Inflammatory macrophage treated with lipopolysaccharide for 4 hours (primary cell): ENCODE measurements around the gene ASTN2.
"Not testable (repeated sequence)": the region's sequence is repeated elsewhere in the genome, so short reads cannot be mapped to it uniquely, and the experiment has no call there.

ENCODE experiments used
- DNase-seq: peaks from one replicate; pipeline ENCODE4 v3.0.0-alpha.2; 2020

The ASTN2 gene

DNA sequence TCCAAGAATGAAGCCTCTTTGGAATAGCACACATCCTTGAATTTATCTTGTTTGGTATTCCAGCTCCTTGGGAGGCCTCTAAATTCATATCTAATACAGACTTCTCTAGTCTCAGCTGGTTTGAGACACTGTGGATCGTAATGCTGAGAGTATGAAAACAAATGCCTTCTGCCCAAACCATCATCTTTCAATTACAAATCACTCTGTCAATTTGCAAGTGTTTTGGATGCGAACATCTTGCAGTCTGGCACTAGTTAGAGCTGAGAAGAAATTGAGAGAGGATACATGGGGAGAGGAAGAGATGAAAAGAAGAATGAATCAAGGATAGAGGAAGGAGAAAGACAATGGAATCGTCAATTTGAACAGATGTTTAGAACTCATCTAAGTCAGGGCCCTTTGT is 342.6 kb downstream of the ASTN2 start:
- no peak for DNase-seq

DNA sequence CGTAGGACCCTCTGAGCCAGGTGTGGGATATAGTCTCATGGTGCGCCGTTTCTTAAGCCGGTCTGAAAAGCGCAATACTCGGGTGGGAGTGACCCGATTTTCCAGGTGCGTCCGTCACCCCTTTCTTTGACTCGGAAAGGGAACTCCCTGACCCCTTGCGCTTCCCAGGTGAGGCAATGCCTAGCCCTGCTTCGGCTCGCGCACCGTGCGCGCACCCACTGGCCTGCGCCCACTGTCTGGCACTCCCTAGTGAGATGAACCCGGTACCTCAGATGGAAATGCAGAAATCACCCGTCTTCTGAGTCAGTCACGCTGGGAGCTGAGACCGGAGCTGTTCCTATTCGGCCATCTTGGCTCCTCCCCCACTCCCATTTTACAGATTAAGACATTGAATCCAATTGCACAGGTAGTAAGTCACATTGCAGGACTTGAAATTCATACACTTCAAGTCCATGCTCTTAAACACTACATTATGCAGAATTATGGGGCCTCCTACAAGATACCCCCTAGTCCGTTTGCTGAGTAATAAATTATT is 343.1 kb downstream of the ASTN2 start:
- not testable (repeated sequence) for DNase-seq

DNA sequence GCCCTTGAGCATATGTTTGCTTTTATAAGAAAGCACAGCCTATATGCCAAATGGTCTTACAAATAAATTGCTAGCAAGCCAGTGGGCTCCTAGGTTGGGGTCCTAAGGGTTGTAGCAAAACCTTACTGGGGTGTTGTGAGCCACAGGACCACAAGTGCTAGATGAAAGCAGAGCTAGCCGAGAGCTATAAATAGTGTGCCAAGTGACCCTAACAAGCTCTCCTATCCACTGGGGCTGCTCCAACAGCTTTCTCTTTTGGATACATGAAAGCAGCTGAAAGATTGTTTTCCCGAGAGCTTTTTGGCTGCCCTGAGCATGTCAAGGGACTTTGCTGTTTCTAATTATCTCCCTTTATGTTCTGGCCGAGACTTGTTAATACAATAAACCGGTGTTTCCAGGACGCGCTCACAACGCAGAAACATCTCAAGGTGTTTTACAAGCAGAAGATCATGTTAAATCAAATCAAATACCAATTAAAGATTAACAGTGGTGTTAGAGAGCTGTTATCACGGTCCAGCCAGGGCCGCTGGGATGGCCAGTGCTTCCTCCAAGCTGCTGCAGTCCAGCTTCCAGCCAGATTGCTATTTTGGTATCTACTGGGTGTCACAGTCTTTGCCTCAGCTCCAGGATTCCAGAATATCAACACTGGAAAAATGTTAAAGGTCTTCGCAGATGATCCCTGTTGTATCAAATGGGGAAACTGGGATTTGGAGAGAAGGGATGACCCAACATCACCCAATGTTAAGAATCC is 351.0 kb downstream of the ASTN2 start:
- no peak for DNase-seq

DNA sequence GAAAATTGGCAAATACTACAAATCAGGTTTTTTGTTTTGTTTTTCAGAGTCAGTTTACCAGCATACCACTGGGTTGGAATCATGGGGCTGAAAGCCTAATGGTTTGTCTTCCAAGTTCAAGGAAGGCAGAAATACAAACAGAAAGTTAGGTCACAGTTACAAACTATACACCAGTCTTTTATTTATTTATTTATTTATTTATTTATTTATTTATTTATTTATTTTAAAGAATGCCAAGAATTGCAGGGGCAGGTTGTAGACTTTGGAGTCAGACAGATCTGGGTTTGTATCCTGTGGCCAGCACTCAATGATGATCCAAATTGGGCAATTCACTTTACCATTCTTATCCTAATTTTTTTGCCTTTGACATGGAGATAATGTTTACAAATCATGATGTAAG is 353.9 kb downstream of the ASTN2 start:
- DNase-seq, result no peak

DNA sequence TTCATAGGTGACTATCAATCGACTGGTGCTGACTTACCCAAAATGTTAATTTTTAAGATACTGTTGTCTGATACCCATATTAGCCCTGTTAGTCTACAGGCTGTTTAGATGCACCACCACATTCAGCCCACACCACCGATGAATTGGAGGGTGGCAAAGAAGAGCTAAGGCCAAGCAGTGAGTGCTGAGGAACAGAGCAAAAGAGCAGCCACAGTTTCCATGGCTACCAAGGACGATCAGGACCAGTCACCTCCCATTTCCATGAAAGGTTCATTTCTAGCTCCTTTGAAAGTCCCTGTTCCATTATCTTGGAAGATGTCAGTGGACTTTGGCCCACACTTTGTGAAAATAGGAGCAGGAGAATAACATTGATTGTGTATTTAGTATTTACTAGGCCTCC is 364.9 kb downstream of the ASTN2 start:
- DNase-seq, result no peak

DNA sequence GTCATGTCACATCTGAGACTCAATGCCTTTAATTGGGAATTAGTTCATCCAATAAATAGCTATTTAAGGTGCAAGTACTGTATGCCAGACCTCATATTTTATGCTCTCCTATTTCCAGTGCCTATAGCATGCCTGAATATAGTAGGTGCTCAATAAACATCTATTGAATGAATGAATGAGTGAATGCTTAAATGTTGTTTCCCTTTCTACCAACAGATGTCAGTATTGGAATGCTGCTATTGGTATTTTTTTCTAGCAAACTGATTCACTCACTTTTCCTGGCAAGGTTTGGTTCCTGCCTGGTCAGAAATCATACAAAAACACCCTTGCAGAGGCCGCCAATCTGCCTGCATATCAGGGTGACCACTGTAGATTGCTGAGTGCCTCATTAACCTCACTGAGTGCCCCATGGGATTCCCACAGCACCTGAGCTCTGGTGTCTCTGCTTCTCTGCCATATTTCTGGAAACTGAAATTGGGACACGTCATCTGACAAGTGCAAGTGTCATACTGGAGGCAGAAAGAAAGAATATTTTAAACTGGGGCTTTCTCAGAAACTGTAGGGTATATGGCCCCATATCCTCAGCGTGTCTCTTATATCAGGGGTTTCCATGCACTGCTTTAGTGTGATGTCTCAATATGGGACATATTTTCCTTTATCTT is 368.1 kb downstream of the ASTN2 start:
- no peak for DNase-seq

DNA sequence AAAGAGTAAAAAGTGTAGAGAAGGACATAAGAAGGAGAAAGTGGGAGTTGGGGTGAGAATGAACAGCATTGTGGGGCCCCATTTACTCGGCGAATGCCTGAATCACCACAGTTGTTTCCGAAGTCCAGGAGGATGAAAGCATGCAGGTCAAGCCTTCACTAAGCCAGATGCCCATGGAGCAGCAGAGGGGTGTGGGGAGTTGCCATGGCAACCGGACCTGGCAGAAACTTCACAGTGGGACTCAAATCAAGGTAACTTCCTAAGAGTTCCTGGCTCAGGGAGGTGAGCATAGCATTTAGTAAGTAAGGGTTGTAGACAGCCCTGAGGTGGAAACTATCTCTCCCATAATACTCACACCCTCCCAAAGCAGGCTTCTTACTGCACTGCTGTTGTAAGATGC is 370.6 kb downstream of the ASTN2 start:
- DNase-seq, result no peak

DNA sequence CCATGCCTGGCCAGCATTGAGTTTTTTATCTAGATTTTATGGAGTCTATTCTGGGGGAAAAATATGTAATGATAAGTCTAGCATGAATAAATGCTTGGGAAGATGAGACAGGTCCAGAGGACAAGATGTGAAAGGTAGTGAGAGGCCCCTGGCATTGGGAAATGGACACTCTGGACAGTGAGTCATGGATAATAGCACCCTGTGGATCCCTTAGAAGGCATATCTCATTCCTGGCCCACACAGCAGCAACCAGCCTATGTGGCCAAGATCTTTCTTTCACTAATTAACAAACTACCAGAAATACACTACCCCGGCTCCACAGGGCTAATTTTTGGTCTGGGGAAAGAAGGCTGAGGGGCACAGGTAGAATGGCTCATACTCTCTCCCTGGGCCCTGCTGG is 371.7 kb downstream of the ASTN2 start:
- DNase-seq, result no peak

DNA sequence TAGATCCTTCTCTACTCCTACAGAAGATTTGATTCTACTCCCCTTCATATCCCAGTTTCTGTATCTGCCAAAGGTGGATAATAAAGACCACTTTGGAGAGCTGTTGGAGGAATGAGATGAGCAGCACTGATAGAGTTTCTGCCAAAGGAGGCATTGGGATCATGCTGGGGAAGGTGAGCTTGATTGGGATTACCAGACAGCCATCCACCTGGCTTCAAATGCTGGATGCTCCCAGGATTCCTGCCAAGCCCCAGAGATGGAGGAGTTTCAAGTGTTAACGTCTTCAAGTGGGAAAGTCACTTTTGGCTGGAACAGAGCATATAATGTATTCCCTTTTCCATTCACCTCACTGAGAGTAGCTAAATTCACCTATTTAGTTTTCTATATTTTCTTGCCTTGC is 379.3 kb downstream of the ASTN2 start:
- DNase-seq, result no peak

DNA sequence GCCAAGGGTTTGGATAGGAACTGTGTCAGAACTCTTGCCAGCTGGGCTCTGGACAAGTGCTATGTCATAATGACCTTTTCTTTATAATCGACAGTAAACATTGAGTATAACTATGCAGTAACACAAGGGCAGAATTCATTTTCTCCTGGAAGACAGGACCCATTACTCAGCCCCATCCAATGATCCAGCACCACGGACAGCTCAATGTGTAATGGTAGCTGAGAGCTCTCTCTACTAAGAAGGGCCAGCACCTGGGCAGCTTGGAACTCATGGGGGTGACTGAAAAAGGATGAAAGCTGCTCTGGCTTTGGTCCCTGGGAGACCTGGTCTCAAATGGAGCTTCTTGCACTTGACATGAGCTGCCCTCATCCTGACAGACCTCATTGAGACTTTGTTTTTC is 380.0 kb downstream of the ASTN2 start:
- DNase-seq, result no peak

DNA sequence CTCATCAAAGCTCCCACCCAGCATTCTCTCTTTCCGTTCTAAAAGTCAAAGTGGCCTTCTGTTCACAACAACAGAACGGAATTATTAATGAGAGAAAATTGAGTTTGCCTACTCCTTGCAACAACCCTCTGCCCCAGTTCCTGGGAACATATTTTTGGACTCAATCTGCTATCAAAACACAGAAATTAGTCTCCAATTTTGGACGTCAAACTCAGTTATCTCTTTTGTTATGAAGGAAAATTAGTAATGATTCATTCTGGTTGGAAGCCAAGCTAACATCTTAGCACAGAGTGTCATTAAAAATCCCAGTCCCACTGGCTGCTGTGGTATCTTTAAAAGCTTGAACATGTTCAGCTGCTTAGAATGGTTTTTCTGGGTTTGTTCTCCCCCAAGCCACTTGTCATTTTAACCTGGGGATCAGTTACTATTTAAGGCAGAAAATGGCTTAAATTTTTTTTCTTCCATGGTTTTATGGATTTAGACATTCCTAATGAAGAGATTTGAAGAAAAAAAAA is 384.5 kb downstream of the ASTN2 start:
- DNase-seq, result no peak

DNA sequence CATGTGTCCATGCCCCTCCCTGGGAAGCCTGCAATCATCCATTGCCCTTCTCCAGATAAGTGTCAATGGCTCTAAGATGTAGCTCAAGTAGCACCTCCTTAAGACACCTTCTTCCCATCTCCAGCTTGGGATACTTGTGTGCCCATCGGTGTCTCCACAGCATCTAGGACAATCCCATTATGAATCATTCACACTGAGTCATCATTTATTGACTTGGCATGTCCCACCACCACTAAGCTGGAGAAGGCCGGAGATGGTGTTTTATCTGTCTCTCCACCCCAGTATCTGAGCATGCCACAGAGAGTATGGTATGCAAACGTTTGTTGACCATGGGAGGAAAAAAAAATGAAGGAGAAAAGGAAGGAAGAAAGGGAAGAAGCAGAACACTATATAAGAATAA is 385.5 kb downstream of the ASTN2 start:
- DNase-seq, result no peak

DNA sequence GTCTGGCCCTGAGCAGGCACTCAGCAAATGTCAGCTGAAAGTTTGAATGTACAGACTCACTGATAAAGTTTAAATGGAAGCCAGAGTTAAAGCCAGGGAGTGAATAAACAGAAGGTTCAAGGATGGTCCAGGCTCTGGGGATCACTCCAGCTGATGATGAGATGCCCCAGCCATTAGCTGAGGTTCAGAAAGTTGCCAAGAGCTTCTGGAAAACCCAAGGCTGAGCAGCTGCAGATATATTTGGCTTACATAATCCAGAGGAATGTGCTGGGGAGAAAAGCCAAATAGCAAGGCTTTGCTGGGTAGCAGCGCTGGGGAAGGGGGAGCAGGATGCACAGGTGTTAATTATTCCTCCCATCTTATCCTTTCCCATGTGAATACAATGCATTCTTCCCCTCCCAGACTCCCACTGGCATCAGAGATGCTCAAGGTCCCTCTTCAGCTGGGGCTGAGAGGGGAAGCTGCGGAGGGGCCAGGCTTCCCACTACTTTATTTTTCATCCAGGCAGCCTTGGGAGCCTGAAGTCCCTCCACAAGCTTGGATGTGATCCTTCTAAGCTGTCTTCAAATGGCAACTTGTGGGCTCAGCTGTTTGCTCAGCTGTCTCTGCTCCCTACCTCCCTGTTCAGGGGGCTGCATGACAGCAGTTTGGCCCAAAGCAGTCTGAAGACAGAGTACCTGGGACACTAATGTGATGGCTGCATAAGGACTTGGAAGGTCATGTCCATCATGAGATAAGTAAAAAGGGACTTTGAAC is 386.6 kb downstream of the ASTN2 start:
- no peak for DNase-seq

DNA sequence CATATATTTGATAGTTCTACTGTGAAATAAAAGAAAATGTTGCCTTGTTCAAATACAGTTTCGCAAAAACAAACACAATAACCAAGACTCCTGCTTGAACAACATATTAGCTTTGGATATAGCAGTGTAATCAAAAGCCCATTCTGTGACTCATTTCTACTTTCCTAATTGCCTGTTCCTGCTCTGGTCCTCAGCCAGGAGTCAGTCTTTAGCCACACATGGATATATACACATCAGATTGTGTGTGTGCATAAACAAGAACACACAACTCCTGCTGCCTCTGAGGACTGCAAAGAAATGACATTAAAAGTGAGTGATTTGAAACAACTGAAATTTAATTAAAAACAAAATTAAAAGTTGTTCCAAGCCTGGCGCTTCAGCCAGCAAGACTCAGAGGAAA is 393.0 kb downstream of the ASTN2 start:
- no peak for DNase-seq

DNA sequence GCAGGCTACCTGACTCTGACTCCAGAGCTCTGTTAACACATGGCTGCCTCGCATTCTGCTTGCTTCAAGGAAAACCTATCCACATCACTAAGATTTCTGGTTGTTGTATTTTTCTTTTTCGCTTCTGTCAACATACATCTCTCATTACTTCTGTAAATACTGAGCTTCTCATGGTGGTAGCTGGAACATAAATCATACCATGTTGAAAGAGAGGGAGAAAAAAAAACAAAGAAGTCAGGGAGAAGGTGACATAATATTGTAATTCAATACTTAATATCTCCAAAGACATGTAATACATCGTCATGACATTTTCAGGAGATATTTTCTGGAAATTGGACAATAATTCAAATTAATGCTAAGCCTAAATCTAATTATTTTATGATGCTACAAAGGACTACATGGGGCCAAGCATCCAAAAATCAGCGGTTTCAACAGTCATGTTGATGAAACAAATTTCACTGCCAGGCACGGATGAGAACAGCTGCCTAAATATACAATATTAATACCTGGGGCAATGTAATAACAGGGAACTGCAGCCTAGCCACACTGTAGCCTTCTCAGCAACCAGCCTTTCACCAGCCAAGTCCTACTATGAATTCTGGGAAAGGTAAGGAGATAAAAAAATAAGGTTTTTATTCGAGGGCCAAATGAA is 395.8 kb downstream of the ASTN2 start:
- no peak for DNase-seq

DNA sequence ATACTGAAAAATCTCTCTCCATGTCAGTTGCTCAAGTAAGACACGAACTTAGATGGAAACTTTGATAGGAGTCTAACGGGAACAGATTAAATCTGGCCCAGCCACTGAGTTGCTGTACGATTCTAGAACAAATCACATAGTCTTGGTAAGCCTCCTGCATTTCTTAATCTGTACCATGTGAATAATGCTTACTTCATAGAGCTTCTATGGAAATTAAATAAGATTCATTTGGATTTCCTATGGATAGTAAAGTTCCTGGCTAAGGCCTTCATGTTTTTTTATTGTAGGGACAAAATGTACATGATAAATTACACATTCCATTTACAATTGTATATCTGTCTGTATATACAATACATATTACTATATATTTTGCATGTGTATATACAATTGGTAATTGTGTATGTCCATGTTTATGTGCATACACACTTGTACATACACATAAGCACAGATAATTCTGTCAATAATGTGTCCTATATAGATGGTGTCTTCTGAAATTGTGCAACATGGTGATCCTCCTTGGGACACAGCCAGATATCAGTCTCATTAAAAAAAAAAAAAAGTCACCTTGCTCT is 397.4 kb downstream of the ASTN2 start:
- DNase-seq, result no peak

DNA sequence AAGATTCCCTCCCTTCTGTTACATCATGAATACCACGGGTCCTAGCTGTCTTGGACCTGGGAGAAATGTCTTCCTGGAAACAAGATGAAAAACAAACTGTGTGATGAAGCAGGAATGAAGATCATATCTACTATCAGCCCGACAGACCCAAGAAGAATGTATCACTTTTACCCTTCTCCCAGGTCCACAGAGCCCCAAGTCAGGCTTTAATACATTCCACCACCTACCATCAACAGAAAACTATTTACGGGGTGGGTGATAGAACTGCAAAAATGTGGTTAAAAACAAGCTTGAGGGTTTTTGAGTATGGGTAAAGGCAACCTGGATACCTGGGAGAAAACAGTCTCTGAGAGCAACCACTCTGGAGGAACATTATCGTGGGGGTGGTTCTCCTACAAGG is 400.8 kb downstream of the ASTN2 start:
- DNase-seq, result no peak

DNA sequence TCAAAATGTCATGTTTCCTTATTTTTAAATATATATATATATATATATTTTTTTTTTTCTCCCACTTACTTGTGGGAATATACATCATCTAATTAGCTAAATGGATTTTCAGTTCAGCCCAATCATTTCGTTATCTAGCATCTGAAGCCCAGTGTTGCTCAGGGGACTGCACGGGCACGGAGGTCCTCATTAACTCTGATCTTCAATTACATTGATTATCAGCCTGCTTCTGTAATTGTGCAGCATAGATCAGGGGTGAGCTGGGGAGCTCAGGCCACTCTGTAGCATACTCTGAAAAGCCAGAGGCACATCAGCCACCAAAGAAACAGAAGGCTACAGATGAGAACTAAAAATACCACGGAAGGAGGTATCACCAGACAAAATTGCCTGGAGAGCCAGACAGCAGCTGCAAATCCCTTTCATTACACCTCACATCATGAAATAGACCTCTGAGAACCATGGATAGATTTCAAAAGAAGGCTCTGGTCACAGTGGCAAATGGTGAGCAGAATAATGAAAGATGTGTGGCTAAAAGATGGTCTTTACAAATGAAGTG is 401.3 kb downstream of the ASTN2 start:
- DNase-seq, result no peak

DNA sequence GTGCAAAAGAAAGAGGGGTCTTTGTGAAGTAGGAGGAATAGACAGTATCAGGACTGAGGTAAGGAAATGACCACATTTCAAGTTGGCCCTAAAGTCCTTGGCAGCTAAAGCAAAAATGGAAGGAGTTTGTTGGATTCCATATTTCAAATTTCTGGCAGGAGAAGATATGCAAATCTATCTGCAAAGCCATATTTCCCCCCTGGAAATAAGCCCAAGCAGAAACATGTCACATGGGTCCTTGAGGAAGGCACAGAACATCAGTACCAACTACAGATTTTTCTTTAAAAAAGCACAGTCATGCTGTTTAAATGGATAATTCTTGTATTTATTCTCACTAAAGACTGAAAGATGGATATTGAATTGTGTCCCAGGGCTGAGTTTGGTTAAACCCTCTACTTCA is 404.8 kb downstream of the ASTN2 start:
- DNase-seq, result no peak

DNA sequence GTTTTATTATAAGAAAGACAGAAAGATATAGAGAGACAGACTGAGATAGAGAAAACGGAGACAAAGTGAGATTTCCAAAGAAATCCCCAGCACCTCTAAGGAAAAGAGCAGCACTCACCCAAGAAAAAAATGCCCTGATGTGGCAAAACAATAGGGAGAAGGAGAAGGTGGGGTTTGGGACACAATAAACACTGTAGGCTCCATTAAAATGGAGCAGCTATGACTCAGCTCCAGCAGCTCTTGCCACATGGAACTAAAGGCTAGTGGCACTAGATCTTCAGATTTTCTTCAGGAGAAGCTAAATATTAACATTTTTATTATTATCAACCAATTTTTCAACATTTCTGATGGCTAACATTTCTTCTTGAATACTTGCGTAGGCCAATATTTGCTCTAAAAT is 406.0 kb downstream of the ASTN2 start:
- no peak for DNase-seq

DNA sequence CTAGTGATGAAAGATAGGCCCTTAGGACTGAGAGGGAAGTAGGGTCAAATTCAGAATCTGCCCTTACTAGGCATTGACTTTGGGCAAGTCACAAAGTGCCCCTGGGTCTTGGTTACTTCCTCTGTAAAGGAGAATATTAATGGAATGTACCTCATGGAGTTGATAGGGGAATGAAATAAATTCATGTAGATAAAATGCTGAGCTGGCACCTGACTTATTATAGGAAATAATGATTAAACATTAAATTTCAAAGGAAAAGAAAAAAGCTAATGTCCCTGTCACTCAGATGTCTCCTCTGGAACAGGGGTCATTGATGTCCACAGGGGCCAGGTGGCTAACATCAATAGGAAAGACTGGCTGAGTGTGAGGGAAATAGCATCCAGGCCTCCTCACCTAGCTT is 406.4 kb downstream of the ASTN2 start:
- no peak for DNase-seq

DNA sequence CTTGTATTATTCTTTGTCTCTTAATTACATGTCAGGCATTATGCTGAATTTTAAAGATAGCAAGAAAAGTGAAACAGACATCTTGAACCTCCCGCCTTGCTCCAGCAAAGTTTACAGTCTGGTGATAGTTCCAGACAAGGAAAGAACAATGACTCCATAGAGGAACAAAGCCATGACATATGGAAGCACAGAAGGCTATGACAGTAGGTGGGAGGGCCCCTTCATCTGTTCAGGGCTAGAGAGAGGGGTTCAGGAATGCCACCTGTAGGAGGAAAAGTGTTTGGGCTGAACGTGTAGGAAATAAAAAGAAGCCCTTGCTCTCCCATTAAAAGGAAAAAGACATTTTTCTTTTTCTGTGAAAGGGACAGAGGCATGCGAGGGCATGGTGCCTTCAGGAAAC is 412.2 kb downstream of the ASTN2 start:
- DNase-seq, result no peak
